PC-3 (cell line): ENCODE data around the gene WDR91. TPM values are rescaled to one million over a fixed set of nuclear protein-coding genes. Genes with fewer than 3 reads are reported as not detected.

ENCODE experiments used
- ATAC-seq: fragments of 200-7000 bp; cut with Tn5 transposase; 2 replicates; pipeline ENCODE4 v1.9.1; 2020; ENCODE audit warnings: mild to moderate bottlenecking, moderate library complexity
- BruUV-seq: library from RNA; stranded (reverse); fragments of 400-500 nt; replicated peaks from 2 replicates; lab custom pipeline; 2021; lab: Mats Ljungman, UMichigan
- CTCF ChIA-PET: fragments of 300-600 bp; sonication (Branson Sonifier 250); formaldehyde crosslinking; loops from one replicate; lab custom pipeline; 2022; ENCODE audit warnings: antibody characterized with exemption; lab: Charles Lee
- POLR2A ChIA-PET: fragments of 300-600 bp; sonication (Branson Sonifier 250); formaldehyde crosslinking; loops from one replicate; lab custom pipeline; 2022; ENCODE audit warnings: antibody characterized with exemption; ENCODE audit not compliant: unreplicated experiment; lab: Charles Lee
- DNase-seq: peaks from one replicate; pipeline ENCODE4 v3.0.0-alpha.2; 2015
- H2AFZ ChIP-seq: fragments of 300-600 bp; sonication (generic); 2 replicates; pipeline ENCODE4 v1.6.0; 2016; ENCODE audit warnings: antibody characterized with exemption, low read length
- H3F3A ChIP-seq: fragments of 300-600 bp; sonication (generic); one replicate; pipeline ENCODE4 v1.6.0; 2017; ENCODE audit warnings: antibody characterized with exemption, low read length, control low read depth, mild to moderate bottlenecking; ENCODE audit not compliant: unreplicated experiment
- H3K27ac ChIP-seq: fragments of 300-600 bp; sonication (generic); 2 replicates; pipeline ENCODE4 v1.5.1; 2016; ENCODE audit warnings: mild to moderate bottlenecking, low read length
- H3K27me3 ChIP-seq: fragments of 300-600 bp; sonication (generic); 2 replicates; pipeline ENCODE4 v1.6.1; 2016; ENCODE audit warnings: low read length, mixed read lengths
- H3K36me3 ChIP-seq: fragments of 300-600 bp; sonication (generic); 2 replicates; pipeline ENCODE4 v1.6.1; 2016; ENCODE audit warnings: low read depth, mixed run types, low read length, mixed read lengths
- H3K4me1 ChIP-seq: fragments of 300-600 bp; sonication (generic); 2 replicates; pipeline ENCODE4 v1.5.1; 2016; ENCODE audit warnings: low read length; ENCODE audit not compliant: insufficient read depth
- H3K4me2 ChIP-seq: fragments of 300-600 bp; sonication (generic); 2 replicates; pipeline ENCODE4 v1.6.0; 2016; ENCODE audit warnings: low read length
- H3K4me3 ChIP-seq: fragments of 300-600 bp; sonication (generic); 2 replicates; pipeline ENCODE4 v1.5.1; 2016; ENCODE audit warnings: mild to moderate bottlenecking, low read length, mixed read lengths
- H3K79me2 ChIP-seq: fragments of 300-600 bp; sonication (generic); 2 replicates; pipeline ENCODE4 v1.6.1; 2017; ENCODE audit warnings: low read length, mixed read lengths
- H3K9ac ChIP-seq: fragments of 300-600 bp; sonication (generic); 2 replicates; pipeline ENCODE4 v1.6.0; 2016; ENCODE audit warnings: mild to moderate bottlenecking, low read length
- H3K9me2 ChIP-seq: fragments of 300-600 bp; sonication (generic); replicated peaks from 2 replicates; pipeline ENCODE4 v1.6.1; 2016; ENCODE audit warnings: mixed run types, low read length, mixed read lengths
- H3K9me3 ChIP-seq: fragments of 300-600 bp; sonication (generic); 2 replicates; pipeline ENCODE4 v1.6.1; 2016; ENCODE audit warnings: low read length, mixed read lengths
- H4K20me1 ChIP-seq: fragments of 300-600 bp; sonication (generic); 2 replicates; pipeline ENCODE4 v1.6.1; 2016; ENCODE audit warnings: low read length, mixed read lengths
- CTCF ChIP-seq: fragments of 300-600 bp; sonication (generic); conservative IDR thresholded peaks from 2 replicates; pipeline ENCODE4 v1.5.1; 2017; ENCODE audit warnings: antibody characterized with exemption, low read depth, mild to moderate bottlenecking, low read length
- EZH2 ChIP-seq: fragments of 300-600 bp; sonication (generic); IDR thresholded peaks from one replicate; pipeline ENCODE4 v1.6.1; 2017; ENCODE audit warnings: antibody characterized with exemption, mild to moderate bottlenecking, low read length; ENCODE audit not compliant: unreplicated experiment
- EZH2phosphoT487 ChIP-seq: fragments of 300-600 bp; sonication (generic); IDR thresholded peaks from 2 replicates; pipeline ENCODE4 v1.6.1; 2018; ENCODE audit warnings: mild to moderate bottlenecking, antibody characterized with exemption, low read length, borderline replicate concordance
- intact Hi-C: fragments of 100-400 bp; cut with micrococcal nuclease; formaldehyde crosslinking; loops from 2 replicates; pipeline ENCODE4 v1.9.0; 2023
- total RNA-seq: library from RNA; depleted of rRNA; stranded (reverse); fragments of >200 nt; gene quantifications from 2 replicates; pipeline ENCODE4 v1.2.3, GENCODE V29; 2014

The WDR91 gene
- total RNA-seq, 1 experiment from 2014 or later: 12.3 TPM

DNA sequence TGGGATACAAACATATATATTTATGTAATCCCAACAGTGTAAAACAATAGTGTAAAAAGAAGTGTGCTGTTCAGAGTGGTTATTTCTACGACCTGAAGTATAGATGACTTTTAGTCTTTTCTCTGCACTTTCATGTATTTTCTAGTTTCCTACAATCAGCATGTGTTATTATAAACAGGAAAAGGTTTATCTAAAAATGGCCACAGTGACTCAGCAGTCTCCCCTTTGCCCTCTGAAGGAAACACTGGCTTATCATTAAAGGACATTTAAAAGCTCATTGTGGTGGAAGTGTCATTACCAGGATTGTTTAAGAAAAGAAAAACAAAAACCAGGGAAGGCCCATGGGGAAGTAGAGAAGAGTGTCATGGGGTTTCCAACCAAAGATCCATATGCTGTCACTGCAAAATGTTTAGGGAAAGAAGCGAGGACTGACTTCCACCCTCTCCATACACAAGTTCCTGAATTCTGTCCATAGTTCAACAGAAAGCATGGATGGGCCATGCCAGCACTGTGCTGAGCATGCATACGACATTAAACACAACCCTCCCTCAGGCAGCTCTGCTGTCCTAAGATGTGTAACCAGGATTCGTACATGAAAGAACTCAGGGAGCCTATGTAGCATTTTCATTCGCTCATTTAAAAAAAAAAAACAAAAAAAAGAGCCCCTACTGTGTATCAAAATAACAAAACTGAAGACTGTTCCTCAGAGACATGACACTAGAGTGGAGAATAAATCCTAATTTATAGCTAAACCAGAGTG lies 51.0 kb downstream of the WDR91 start:
- H2AFZ ChIP-seq: no peak overlapping the region
- ATAC-seq (peak; percentile 23; the same call in 1 of the 2 replicates), DNase-seq (no peak)
- no TSS peak for BruUV-seq
- no peaks in the 10 kb centered on the region for H3K79me2 ChIP-seq
- no peak overlapping the region for H3K27ac ChIP-seq
- no peaks in the 10 kb centered on the region for H3K9me2 ChIP-seq
- no peaks in the 10 kb centered on the region for H3K27me3 ChIP-seq
- no peak overlapping the region for H3K9ac ChIP-seq
- no peak overlapping the region for H3K4me3 ChIP-seq
- H3K4me2 ChIP-seq: no peak overlapping the region
- intact Hi-C loops: no loop called here
- H3F3A ChIP-seq: no peaks in the 10 kb centered on the region
- CTCF ChIA-PET: no interaction called here
- POLR2A ChIA-PET: interaction anchor here (0.6 kb wide), 1 partner anchor 207 kb away, joined by 4 read pairs; no protein-coding TSS in a partner anchor
- peaks cover 5% of the 10 kb centered on the region; the same call in 1 of the 2 replicates for H3K9me3 ChIP-seq
- no peaks in the 10 kb centered on the region for H4K20me1 ChIP-seq
- H3K4me1 ChIP-seq: no peaks in the 10 kb centered on the region
- H3K36me3 ChIP-seq: peaks cover 7% of the 10 kb centered on the region
- TF ChIP-seq CTCF (no peak), EZH2phosphoT487 (no peak), EZH2 (no peak)

- ChIA-PET POLR2A (interaction anchor here (0.6 kb wide), 1 partner anchor 207 kb away, joined by 4 read pairs; no protein-coding TSS in a partner anchor), CTCF (no interaction called here)
- peaks cover 5% of the 10 kb centered on the region; the same call in 1 of the 2 replicates for H3K9me3 ChIP-seq
- no peaks in the 10 kb centered on the region for H4K20me1 ChIP-seq
- H3K4me1 ChIP-seq: no peaks in the 10 kb centered on the region
- H3F3A ChIP-seq: no peaks in the 10 kb centered on the region
- H3K79me2 ChIP-seq: no peaks in the 10 kb centered on the region
- DNase-seq (no peak), ATAC-seq (peak; percentile 43)
- no peaks in the 10 kb centered on the region for H3K9me2 ChIP-seq
- no peaks in the 10 kb centered on the region; the same call in 1 of the 2 replicates for H3K36me3 ChIP-seq
- H3K27ac ChIP-seq: no peak overlapping the region
- H2AFZ ChIP-seq: no peak overlapping the region
- H3K4me3 ChIP-seq: no peak overlapping the region
- no peaks in the 10 kb centered on the region for H3K27me3 ChIP-seq
- TF ChIP-seq CTCF (no peak), EZH2 (no peak), EZH2phosphoT487 (no peak)
- BruUV-seq: no TSS peak
- H3K4me2 ChIP-seq: no peak overlapping the region
- no peak overlapping the region for H3K9ac ChIP-seq
- intact Hi-C loops: no loop called here
Measured at GRCh38 chr7:135159359-135160085, 51.8 kb downstream of the WDR91 start.
